ENCODE measurements around the gene RAB5A.

- TF ChIP-seq CTCF (IDR thresholded peaks at IDR 0.05; ENCODE audit: insufficient read depth, low read length) (no peak), POLR2AphosphoS5 (IDR thresholded peaks at IDR 0.05; ENCODE audit: low read depth) (no peak), GABPA (IDR thresholded peaks at IDR 0.05; ENCODE audit: low read depth) (no peak)
These were observed 9.2 kb upstream of the RAB5A start for GRCh38 chr3:19937459-19938294.
